Sigmoid colon (tissue), 7 donors: Measurements from ENCODE around the gene EFCAB5. TPM values are rescaled to one million over a fixed set of nuclear protein-coding genes. Genes with fewer than 3 reads are reported as not detected.
"Not testable (repeated sequence)": the region's sequence is repeated elsewhere in the genome, so short reads cannot be mapped to it uniquely, and the experiment has no call there.

Source experiments
- DNase-seq: peaks from one replicate; pipeline ENCODE4 v3.0.0-alpha.2; 2019
- H3K27ac ChIP-seq, 4 donors: fragments of 200-600 bp; sonication (generic); one replicate each; pipeline ENCODE4 v1.5.1; 2016 to 2019; ENCODE audit warnings: mild to moderate bottlenecking in 1 of 4
- H3K27me3 ChIP-seq, 3 donors: fragments of 200-600 bp; sonication (generic); one replicate each; pipeline ENCODE4 v1.5.1; 2019; ENCODE audit warnings: mild to moderate bottlenecking in 1 of 3
- H3K36me3 ChIP-seq, 4 donors: fragments of 200-600 bp; sonication (generic); one replicate each; pipeline ENCODE4 v1.5.1; 2016 to 2019
- H3K4me1 ChIP-seq, 4 donors: fragments of 200-600 bp; sonication (generic); one replicate each; pipeline ENCODE4 v1.5.1; 2017 to 2019
- H3K4me3 ChIP-seq, 4 donors: fragments of 200-600 bp; sonication (generic); one replicate each; pipeline ENCODE4 v1.5.1; 2017 to 2019; ENCODE audit warnings: mild to moderate bottlenecking in 2 of 4, moderate library complexity in 1 of 4
- H3K9me3 ChIP-seq, 4 donors: fragments of 200-600 bp in 3 of 4; sonication (generic) in 3 of 4; one replicate each; pipeline versions ENCODE4 v1.5.1 to v1.6.1; 2013 to 2019
- EP300 ChIP-seq, 4 donors: sonication (generic); formaldehyde crosslinking; IDR thresholded peaks; one replicate each; pipeline ENCODE4 v1.6.1; 2017; ENCODE audit warnings: antibody characterized with exemption in 4 of 4
- POLR2A ChIP-seq, 2 donors: fragments of 450-650 bp; IDR thresholded peaks; one replicate each; pipeline ENCODE4 v1.6.1; 2016; ENCODE audit warnings: antibody characterized with exemption in 2 of 2, mild to moderate bottlenecking in 2 of 2, moderate library complexity in 2 of 2
- POLR2AphosphoS5 ChIP-seq, 4 donors: sonication (generic); formaldehyde crosslinking; IDR thresholded peaks; one replicate each; pipeline ENCODE4 v1.6.1; 2017; ENCODE audit warnings: antibody characterized with exemption in 4 of 4
- WGBS, 2 donors: extraction: QIAGEN DNeasy Blood & Tissue Kit; methylation state at CpG; one replicate each; pipeline ENCODE4 v1.1.7; 2013; 5-methylcytosine and 5-hydroxymethylcytosine counted together
- intact Hi-C: fragments of 100-400 bp; cut with DNase I; formaldehyde crosslinking; loops from one replicate; pipeline ENCODE4 v1.15.1; 2023
- polyA plus RNA-seq, 3 donors: library from polyadenylated mRNA; stranded (reverse); fragments of 200-250 nt; gene quantifications; one replicate each; pipeline ENCODE4 v1.2.3, GENCODE V29; 2013
- total RNA-seq, 4 donors: library from RNA; depleted of rRNA; stranded (reverse); fragments of >200 nt; gene quantifications; one replicate each; pipeline ENCODE4 v1.1.0, GENCODE V29; 2016
- TF ChIP-seq, protein P1 (sequence below), 4 experiments: fragments of 450-650 bp in 3 of 4; fragments of 200-600 bp in 1 of 4; IDR thresholded peaks; one replicate each; pipeline ENCODE4 v1.5.1; 2016 to 2019; ENCODE audit warnings: antibody characterized with exemption in 4 of 4, mild to moderate bottlenecking in 3 of 4, moderate library complexity in 2 of 4
- donor health status: healthy with polysubstance abuse.
- donor health status: Bipolar disorder and iron deficiency.
- donor health status: healthy.

The EFCAB5 gene
- total and polyA plus RNA-seq, 7 donors, result 0.14 to 3.2 (median 0.51) TPM; not detected in 1

DNA sequence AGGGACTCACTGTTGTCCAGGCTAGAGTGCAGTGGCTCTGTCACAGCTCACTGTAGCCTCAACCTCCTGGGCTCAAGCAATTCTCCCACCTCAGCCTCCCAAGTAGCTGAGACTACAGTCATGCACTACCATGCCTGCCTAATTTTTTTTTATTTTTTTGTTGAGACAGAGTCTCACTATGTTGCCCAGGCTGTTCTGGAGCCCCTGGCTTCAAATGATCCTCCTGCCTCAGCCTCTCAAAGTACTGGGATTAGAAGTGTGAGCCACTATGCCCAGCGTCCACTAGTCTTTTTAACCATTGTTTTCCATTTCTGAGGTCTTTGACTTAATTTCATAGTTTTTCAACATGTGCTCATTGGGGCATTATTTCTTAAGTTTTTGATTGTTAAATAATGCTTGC lies 188.7 kb downstream of the EFCAB5 start:
- 88 to 97% methylated on average over 1 of the region's 1 CpG for WGBS, 2 donors
- peaks cover 0 to 6% (median 0%) of the 10 kb centered on the region in 4 donors for H3K4me1 ChIP-seq
- TF ChIP-seq, protein P1, sequence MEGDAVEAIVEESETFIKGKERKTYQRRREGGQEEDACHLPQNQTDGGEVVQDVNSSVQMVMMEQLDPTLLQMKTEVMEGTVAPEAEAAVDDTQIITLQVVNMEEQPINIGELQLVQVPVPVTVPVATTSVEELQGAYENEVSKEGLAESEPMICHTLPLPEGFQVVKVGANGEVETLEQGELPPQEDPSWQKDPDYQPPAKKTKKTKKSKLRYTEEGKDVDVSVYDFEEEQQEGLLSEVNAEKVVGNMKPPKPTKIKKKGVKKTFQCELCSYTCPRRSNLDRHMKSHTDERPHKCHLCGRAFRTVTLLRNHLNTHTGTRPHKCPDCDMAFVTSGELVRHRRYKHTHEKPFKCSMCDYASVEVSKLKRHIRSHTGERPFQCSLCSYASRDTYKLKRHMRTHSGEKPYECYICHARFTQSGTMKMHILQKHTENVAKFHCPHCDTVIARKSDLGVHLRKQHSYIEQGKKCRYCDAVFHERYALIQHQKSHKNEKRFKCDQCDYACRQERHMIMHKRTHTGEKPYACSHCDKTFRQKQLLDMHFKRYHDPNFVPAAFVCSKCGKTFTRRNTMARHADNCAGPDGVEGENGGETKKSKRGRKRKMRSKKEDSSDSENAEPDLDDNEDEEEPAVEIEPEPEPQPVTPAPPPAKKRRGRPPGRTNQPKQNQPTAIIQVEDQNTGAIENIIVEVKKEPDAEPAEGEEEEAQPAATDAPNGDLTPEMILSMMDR (IDR thresholded peaks at IDR 0.05), result no peak
- TF ChIP-seq POLR2A (IDR thresholded peaks at IDR 0.05), result no peak
- TF ChIP-seq POLR2AphosphoS5 (IDR thresholded peaks at IDR 0.05), result no peak
- no peak for TF ChIP-seq EP300 (IDR thresholded peaks at IDR 0.05)
- DNase-seq, result no peak
- H3K27me3 ChIP-seq, result no peaks in the 10 kb centered on the region
- no peak overlapping the region for H3K27ac ChIP-seq
- intact Hi-C loops, result no loop called here
- no peaks in the 10 kb centered on the region for H3K9me3 ChIP-seq
- H3K36me3 ChIP-seq, result peaks cover 0 to 32% (median 3%) of the 10 kb centered on the region in 4 donors
- no peak overlapping the region for H3K4me3 ChIP-seq

DNA sequence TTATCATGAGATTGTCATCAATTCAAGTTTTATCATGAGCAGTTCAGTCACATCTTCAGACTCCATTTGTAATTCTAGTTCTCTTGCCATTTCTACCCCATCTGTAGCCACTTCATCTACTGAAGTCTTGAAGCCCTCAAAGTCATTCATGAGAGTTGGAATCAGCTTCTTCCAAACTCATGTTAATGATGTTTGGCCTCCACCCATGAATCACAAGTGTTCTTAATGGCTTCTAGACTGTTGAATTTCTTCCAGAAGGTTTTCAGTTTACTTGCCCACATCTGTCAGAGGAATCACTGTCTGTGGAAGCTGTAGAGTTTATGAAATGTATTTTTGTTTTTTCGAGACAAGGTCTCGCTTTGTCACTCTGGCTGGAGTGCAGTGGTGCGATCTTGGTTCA lies 191.2 kb downstream of the EFCAB5 start:
- H3K27me3 ChIP-seq, result no peaks in the 10 kb centered on the region
- WGBS, 2 donors, result 88 to 91% methylated on average over 3 of the region's 3 CpGs
- no peaks in the 10 kb centered on the region for H3K9me3 ChIP-seq
- H3K4me1 ChIP-seq, result peaks cover 0 to 2% (median 0%) of the 10 kb centered on the region in 4 donors
- H3K27ac ChIP-seq, result no peak overlapping the region
- H3K4me3 ChIP-seq, result no peak overlapping the region
- TF ChIP-seq, protein P1 (IDR thresholded peaks at IDR 0.05), result no peak
- TF ChIP-seq POLR2AphosphoS5 (IDR thresholded peaks at IDR 0.05) (no peak), EP300 (IDR thresholded peaks at IDR 0.05) (no peak), POLR2A (IDR thresholded peaks at IDR 0.05) (no peak)
- H3K36me3 ChIP-seq, result peaks cover 0 to 42% (median 3%) of the 10 kb centered on the region in 4 donors
- no peak for DNase-seq
- intact Hi-C loops, result no loop called here

DNA sequence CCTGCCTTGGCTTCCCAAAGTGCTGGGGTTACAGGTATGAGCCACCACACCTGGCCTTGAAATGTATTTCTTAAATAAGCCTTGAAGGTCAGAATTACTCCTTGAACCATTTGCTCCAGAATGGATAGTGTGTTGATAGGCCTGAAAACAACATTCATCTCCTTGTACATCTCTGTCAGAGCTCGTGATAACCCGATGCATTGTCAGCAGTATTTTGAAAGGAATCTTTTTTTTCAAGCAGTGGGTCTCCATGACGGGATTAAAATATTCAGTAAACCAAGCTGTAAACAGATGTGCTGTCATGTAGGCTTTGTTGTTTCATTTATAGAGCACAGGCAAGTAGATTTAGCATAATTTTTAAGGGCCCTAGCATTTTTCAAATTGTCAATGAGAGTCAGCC lies 191.8 kb downstream of the EFCAB5 start:
- Histone ChIP-seq H3K4me3 (no peak overlapping the region), H3K27me3 (no peaks in the 10 kb centered on the region), H3K27ac (no peak overlapping the region), H3K4me1 (peaks cover 0 to 8% (median 0%) of the 10 kb centered on the region in 4 donors), H3K36me3 (peaks cover 0 to 36% (median 3%) of the 10 kb centered on the region in 4 donors), H3K9me3 (no peaks in the 10 kb centered on the region)
- 92 to 93% methylated on average over 3 of the region's 3 CpGs for WGBS, 2 donors
- no peak for DNase-seq
- TF ChIP-seq POLR2AphosphoS5 (IDR thresholded peaks at IDR 0.05), result no peak
- no peak for TF ChIP-seq EP300 (IDR thresholded peaks at IDR 0.05)
- intact Hi-C loops, result no loop called here

DNA sequence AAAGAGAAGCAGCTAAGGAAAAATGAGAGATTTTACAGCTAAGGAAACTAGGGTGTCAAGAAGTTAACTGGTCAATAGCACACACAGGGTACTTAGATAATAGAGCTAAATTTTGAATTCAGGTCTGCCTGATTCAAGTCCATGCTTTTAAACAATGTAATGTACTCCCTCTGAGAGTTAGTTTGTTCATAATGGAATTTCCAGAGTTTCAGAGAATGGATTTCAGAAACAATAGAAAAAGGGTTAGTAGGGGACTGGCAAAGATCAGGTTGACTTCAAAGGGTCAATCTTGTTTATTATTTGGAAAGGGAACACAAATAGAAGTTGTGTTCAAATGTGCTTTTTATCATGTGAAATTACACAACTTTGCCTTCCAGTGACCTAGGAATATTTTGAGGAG lies 193.1 kb downstream of the EFCAB5 start:
- peaks cover 0 to 12% (median 0%) of the 10 kb centered on the region in 4 donors for H3K4me1 ChIP-seq
- peaks cover 0 to 27% (median 0%) of the 10 kb centered on the region in 4 donors for H3K36me3 ChIP-seq
- TF ChIP-seq POLR2A (IDR thresholded peaks at IDR 0.05) (no peak), EP300 (IDR thresholded peaks at IDR 0.05) (no peak), POLR2AphosphoS5 (IDR thresholded peaks at IDR 0.05) (no peak)
- TF ChIP-seq, protein P1 (IDR thresholded peaks at IDR 0.05), result no peak
- intact Hi-C loops, result no loop called here
- H3K4me3 ChIP-seq, result no peak overlapping the region
- H3K27me3 ChIP-seq, result no peaks in the 10 kb centered on the region
- no peak overlapping the region for H3K27ac ChIP-seq
- no peaks in the 10 kb centered on the region for H3K9me3 ChIP-seq
- no peak for DNase-seq

DNA sequence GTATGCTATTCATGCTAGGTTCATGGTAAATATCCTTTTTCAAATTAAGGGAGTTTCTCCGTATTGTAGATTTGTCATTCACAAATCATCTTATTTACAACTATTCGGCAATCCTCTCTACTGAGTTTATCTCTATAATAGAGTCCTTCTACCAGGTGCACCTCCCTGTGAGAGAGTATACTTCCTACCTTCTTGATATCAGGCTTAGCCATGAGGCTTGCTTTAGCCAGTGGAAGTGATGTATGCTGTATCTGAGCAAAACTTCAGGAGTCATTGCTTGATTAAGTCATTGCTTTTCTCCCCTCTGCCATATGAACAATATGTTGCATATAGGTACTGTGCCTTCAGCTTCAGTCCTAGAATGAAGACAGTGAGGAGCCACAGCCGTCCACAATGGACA lies 195.7 kb downstream of the EFCAB5 start:
- Histone ChIP-seq H3K9me3 (no peaks in the 10 kb centered on the region), H3K27ac (no peak overlapping the region), H3K4me3 (no peak overlapping the region), H3K27me3 (no peaks in the 10 kb centered on the region), H3K36me3 (peaks cover 0 to 23% (median 0%) of the 10 kb centered on the region in 4 donors), H3K4me1 (peaks cover 0 to 12% (median 0%) of the 10 kb centered on the region in 4 donors)
- DNase-seq, result no peak
- no peak for TF ChIP-seq POLR2A (IDR thresholded peaks at IDR 0.05)
- TF ChIP-seq, protein P1 (IDR thresholded peaks at IDR 0.05), result no peak
- TF ChIP-seq EP300 (IDR thresholded peaks at IDR 0.05), result no peak
- no peak for TF ChIP-seq POLR2AphosphoS5 (IDR thresholded peaks at IDR 0.05)
- WGBS, 2 donors, result 90 to 93% methylated on average over 3 of the region's 3 CpGs
- intact Hi-C loops, result no loop called here

DNA sequence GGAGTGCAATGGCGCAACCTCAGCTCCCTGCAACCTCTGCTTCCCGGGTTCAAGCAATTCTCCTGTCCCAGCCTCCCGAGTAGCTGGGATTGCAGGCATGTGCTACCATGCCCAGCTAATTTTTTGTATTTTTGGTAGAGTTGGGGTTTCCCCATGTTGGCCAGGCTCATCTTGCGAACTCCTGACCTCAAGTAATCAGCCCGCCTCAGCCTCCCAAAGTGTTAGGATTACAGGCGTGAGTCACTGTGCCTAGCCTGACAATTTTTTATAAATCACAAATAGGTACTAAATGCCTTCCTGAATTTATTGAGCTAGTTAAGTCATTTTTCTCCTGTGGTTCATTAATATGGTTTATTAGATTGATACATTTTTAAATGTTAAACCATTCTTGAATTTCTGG lies 206.4 kb downstream of the EFCAB5 start:
- H3K4me3 ChIP-seq, H3K9me3 ChIP-seq, H3K36me3 ChIP-seq, DNase-seq, H3K27me3 ChIP-seq, H3K4me1 ChIP-seq, H3K27ac ChIP-seq, intact Hi-C loops: not testable (repeated sequence)
- 91 to 92% methylated on average over 6 of the region's 6 CpGs for WGBS, 2 donors
